Measurements from ENCODE around the gene CPVL. TPM values are rescaled to one million over a fixed set of nuclear protein-coding genes. Genes with fewer than 3 reads are reported as not detected.

The CPVL gene
- total and polyA plus RNA-seq, 2 donors (not counting 1 experiment from before 2014, with no cell fraction given), result 2.6 TPM; not detected in 1

DNA sequence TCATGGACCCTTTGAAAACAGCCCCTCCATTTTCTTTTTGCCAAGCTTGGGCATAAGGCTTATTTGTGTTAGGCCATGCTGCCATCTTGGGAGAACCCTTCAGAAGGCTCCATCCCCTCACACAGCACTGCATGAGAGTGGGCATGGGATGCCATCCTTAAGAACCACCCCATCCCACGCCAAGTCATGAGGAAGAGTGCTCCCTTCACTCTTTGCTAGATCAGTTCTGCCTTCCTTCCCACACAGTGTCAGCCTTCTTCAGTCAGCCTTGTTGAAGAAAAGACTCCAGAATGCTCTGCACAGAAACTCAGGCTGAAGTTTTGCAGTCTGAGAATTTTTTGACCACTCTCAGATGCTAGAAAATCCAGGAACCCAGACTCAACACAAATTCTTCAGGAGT, 32.8 kb upstream of the CPVL start:
- Mint-ChIP-seq H3K9me3 (ENCODE audit: insufficient read depth) (peaks cover 2% of the 10 kb centered on the region), H3K4me1 (no peaks in the 10 kb centered on the region), H3K27me3 (peaks cover 15% of the 10 kb centered on the region), H3K27ac (no peak overlapping the region), H3K4me3 (no peak overlapping the region)
- Histone ChIP-seq H2AFZ (ENCODE audit: insufficient read depth, low read depth, low read length, poor library complexity, severe bottlenecking) (no peak overlapping the region), H3K4me2 (replicated peaks; ENCODE audit: low read depth, low read length, poor library complexity, severe bottlenecking) (no peak overlapping the region), H3K27ac (ENCODE audit: low read length in 2 of 2) (no peak overlapping the region), H3K4me1 (ENCODE audit: control insufficient read depth in 2 of 2, insufficient read depth in 2 of 2, low read length in 2 of 2) (no peaks in the 10 kb centered on the region), H3K4me3 (ENCODE audit: control extremely low read depth in 1 of 5, extremely low read depth in 1 of 5, insufficient read depth in 1 of 5, low read depth in 2 of 5, low read length in 4 of 5) (no peak overlapping the region), H3K9me3 (ENCODE audit: control extremely low read depth in 1 of 3, control insufficient read depth in 2 of 3, insufficient read depth in 1 of 3, low read length in 2 of 3) (peaks cover 0 to 4% (median 0%) of the 10 kb centered on the region in 3 donors), H3K9ac (ENCODE audit: low read length) (no peak overlapping the region), H3K79me2 (ENCODE audit: control insufficient read depth, insufficient read depth, low read length) (no peaks in the 10 kb centered on the region), H3K36me3 (replicated peaks in 1 of 2; ENCODE audit: control extremely low read depth in 1 of 2, control insufficient read depth in 1 of 2, extremely low read depth in 1 of 2, insufficient read depth in 2 of 2, low read length in 1 of 2) (no peaks in the 10 kb centered on the region), H3K27me3 (replicated peaks in 1 of 4; ENCODE audit: control extremely low read depth in 1 of 4, control insufficient read depth in 3 of 4, insufficient read depth in 4 of 4, low read length in 3 of 4) (peaks cover 0 to 5% (median 2%) of the 10 kb centered on the region in 4 experiments), H4K20me1 (ENCODE audit: control insufficient read depth, insufficient read depth, low read length, poor library complexity, severe bottlenecking) (no peaks in the 10 kb centered on the region)
- ATAC-seq (ENCODE audit: low read depth), result no peak
- intact Hi-C loops (cut with micrococcal nuclease), result no loop called here
- no peak for DNase-seq
- ChIA-PET CTCF (interaction anchor here (1.3 kb wide), 1 partner anchor 10 kb away, joined by 4 read pairs; no protein-coding TSS in a partner anchor), POLR2A (no interaction called here)
- TF ChIP-seq, protein P1, sequence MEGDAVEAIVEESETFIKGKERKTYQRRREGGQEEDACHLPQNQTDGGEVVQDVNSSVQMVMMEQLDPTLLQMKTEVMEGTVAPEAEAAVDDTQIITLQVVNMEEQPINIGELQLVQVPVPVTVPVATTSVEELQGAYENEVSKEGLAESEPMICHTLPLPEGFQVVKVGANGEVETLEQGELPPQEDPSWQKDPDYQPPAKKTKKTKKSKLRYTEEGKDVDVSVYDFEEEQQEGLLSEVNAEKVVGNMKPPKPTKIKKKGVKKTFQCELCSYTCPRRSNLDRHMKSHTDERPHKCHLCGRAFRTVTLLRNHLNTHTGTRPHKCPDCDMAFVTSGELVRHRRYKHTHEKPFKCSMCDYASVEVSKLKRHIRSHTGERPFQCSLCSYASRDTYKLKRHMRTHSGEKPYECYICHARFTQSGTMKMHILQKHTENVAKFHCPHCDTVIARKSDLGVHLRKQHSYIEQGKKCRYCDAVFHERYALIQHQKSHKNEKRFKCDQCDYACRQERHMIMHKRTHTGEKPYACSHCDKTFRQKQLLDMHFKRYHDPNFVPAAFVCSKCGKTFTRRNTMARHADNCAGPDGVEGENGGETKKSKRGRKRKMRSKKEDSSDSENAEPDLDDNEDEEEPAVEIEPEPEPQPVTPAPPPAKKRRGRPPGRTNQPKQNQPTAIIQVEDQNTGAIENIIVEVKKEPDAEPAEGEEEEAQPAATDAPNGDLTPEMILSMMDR (IDR thresholded peaks at IDR 0.05), result no peak
- TF ChIP-seq EZH2 (IDR thresholded peaks at IDR 0.05; ENCODE audit: borderline replicate concordance, insufficient read depth, low read depth, low read length, poor library complexity, severe bottlenecking), result no peak
- 80% methylated on average over 1 of the region's 1 CpG for WGBS (ENCODE audit: insufficient coverage)

DNA sequence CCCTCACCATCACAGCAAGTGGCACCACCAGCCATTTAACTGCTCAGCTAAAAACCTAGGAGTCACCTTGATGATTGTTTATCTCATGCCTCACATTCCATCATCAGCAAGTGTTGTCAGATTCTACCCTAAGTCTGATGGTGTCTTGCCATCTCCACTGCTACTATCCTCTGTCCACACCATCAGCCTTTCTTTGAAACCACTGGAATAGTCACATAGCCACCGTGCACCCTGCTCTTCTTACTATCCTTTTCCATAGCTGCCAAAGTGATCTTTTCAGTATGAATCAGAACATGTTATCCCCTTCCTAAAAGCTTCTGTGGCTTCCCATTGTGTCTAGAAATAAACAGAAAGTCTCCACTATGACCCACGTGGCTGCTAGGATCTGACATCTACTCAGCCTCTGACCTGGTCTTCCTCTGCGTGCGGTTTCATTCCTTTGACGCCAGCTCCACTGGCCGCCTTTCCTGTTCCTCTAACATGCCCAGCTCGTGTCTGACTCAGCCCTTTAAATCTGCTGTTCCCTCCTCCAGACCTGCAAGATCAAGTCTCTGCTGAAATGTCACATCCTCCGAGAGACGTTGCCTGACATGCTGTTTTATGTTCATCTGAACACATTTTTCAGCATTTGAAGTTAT, 31.7 kb upstream of the CPVL start:
- Mint-ChIP-seq H3K4me1 (no peaks in the 10 kb centered on the region), H3K27ac (no peak overlapping the region), H3K27me3 (peaks cover 15% of the 10 kb centered on the region), H3K4me3 (no peak overlapping the region), H3K9me3 (ENCODE audit: insufficient read depth) (peaks cover 2% of the 10 kb centered on the region)
- no peaks in the 10 kb centered on the region for H3K4me1 ChIP-seq (ENCODE audit: control insufficient read depth in 2 of 2, insufficient read depth in 2 of 2, low read length in 2 of 2)
- POLR2A ChIA-PET, result no interaction called here
- no peak for TF ChIP-seq EZH2 (IDR thresholded peaks at IDR 0.05; ENCODE audit: borderline replicate concordance, insufficient read depth, low read depth, low read length, poor library complexity, severe bottlenecking)
- TF ChIP-seq, protein P1 (IDR thresholded peaks at IDR 0.05), result no peak
- no peaks in the 10 kb centered on the region for H3K79me2 ChIP-seq (ENCODE audit: control insufficient read depth, insufficient read depth, low read length)
- WGBS (ENCODE audit: insufficient coverage), result 31% methylated on average over 8 of the region's 9 CpGs
- H3K4me3 ChIP-seq (ENCODE audit: control extremely low read depth in 1 of 5, extremely low read depth in 1 of 5, insufficient read depth in 1 of 5, low read depth in 2 of 5, low read length in 4 of 5), result no peak overlapping the region
- ATAC-seq (ENCODE audit: low read depth) (no peak), DNase-seq (no peak)
- CTCF ChIA-PET, result no interaction called here
- H3K9me3 ChIP-seq (ENCODE audit: control extremely low read depth in 1 of 3, control insufficient read depth in 2 of 3, insufficient read depth in 1 of 3, low read length in 2 of 3), result peaks cover 0 to 6% (median 0%) of the 10 kb centered on the region in 3 donors
- H2AFZ ChIP-seq (ENCODE audit: insufficient read depth, low read depth, low read length, poor library complexity, severe bottlenecking), result no peak overlapping the region
- H4K20me1 ChIP-seq (ENCODE audit: control insufficient read depth, insufficient read depth, low read length, poor library complexity, severe bottlenecking), result no peaks in the 10 kb centered on the region
- intact Hi-C loops (cut with micrococcal nuclease), result no loop called here
- H3K27ac ChIP-seq (ENCODE audit: low read length in 2 of 2), result no peak overlapping the region
- H3K27me3 ChIP-seq (replicated peaks in 1 of 4; ENCODE audit: control extremely low read depth in 1 of 4, control insufficient read depth in 3 of 4, insufficient read depth in 4 of 4, low read length in 3 of 4), result peaks cover 0 to 5% (median 2%) of the 10 kb centered on the region in 4 experiments
- H3K9ac ChIP-seq (ENCODE audit: low read length), result no peak overlapping the region
- H3K36me3 ChIP-seq (replicated peaks in 1 of 2; ENCODE audit: control extremely low read depth in 1 of 2, control insufficient read depth in 1 of 2, extremely low read depth in 1 of 2, insufficient read depth in 2 of 2, low read length in 1 of 2), result no peaks in the 10 kb centered on the region
- no peak overlapping the region for H3K4me2 ChIP-seq (replicated peaks; ENCODE audit: low read depth, low read length, poor library complexity, severe bottlenecking)

Measured in B cell (primary cell).